IMR-90 (cell line): Measurements from ENCODE around the gene RPTOR. TPM values are rescaled to one million over a fixed set of nuclear protein-coding genes. Genes with fewer than 3 reads are reported as not detected.

ENCODE experiments used
- ATAC-seq: fragments of 200-7000 bp; cut with Tn5 transposase; 2 replicates; pipeline ENCODE4 v1.9.1; 2020; ENCODE audit warnings: low read depth, mild to moderate bottlenecking, moderate library complexity
- BruUV-seq: library from RNA; stranded (reverse); fragments of 400-500 nt; replicated peaks from 2 replicates; lab custom pipeline; 2021; lab: Mats Ljungman, UMichigan
- CTCF ChIA-PET: fragments of 300-600 bp; formaldehyde crosslinking; extraction: SDS; loops from one replicate; lab custom pipeline; 2021; ENCODE audit warnings: antibody characterized with exemption; lab: Yijun Ruan, JAX
- POLR2A ChIA-PET: fragments of 300-600 bp; sonication (Branson Sonifier 250); formaldehyde crosslinking; loops from one replicate; lab custom pipeline; 2022; ENCODE audit warnings: antibody characterized with exemption; ENCODE audit not compliant: unreplicated experiment; lab: Charles Lee
- DNase-seq: peaks from one replicate; pipeline ENCODE4 v3.0.0; 2013
- H2AFZ ChIP-seq: replicated peaks from 2 replicates; pipeline ENCODE3; 2013; ENCODE audit warnings: low read length, mild to moderate bottlenecking; ENCODE audit not compliant: poor library complexity
- H2AK5ac ChIP-seq: 2 replicates; pipeline ENCODE4 v1.6.1; 2013; ENCODE audit warnings: low read depth, low read length, inconsistent platforms
- H2AK9ac ChIP-seq: replicated peaks from 2 replicates; pipeline ENCODE3; 2013; ENCODE audit warnings: mild to moderate bottlenecking, low read depth, low read length, moderate library complexity; ENCODE audit not compliant: poor library complexity
- H2BK120ac ChIP-seq: 2 replicates; pipeline ENCODE4 v1.6.1; 2013; ENCODE audit warnings: low read depth, low read length, inconsistent platforms
- H2BK15ac ChIP-seq: 3 replicates; pipeline ENCODE4 v1.6.1; 2013; ENCODE audit warnings: low read depth, low read length, inconsistent platforms
- H2BK20ac ChIP-seq: 2 replicates; pipeline ENCODE4 v1.6.1; 2013; ENCODE audit warnings: low read depth, mild to moderate bottlenecking, inconsistent platforms, low read length, moderate library complexity
- H2BK5ac ChIP-seq: 2 replicates; pipeline ENCODE4 v1.6.1; 2013; ENCODE audit warnings: mild to moderate bottlenecking, low read depth, low read length, inconsistent platforms; ENCODE audit not compliant: poor library complexity, severe bottlenecking
- H3K14ac ChIP-seq: replicated peaks from 2 replicates; pipeline ENCODE4 v1.6.1; 2013; ENCODE audit warnings: low read depth, low read length, inconsistent platforms
- H3K18ac ChIP-seq: 2 replicates; pipeline ENCODE4 v1.6.1; 2013; ENCODE audit warnings: low read depth, low read length, control low read depth
- H3K23ac ChIP-seq: 2 replicates; pipeline ENCODE4 v1.6.1; 2013; ENCODE audit warnings: low read depth, low read length, inconsistent platforms
- H3K27ac ChIP-seq: 2 replicates; pipeline ENCODE4 v1.5.1; 2013; ENCODE audit warnings: mild to moderate bottlenecking, control low read depth, low read length; ENCODE audit not compliant: insufficient read depth
- H3K27me3 ChIP-seq: 2 replicates; pipeline ENCODE4 v1.6.1; 2013; ENCODE audit warnings: low read length; ENCODE audit not compliant: control insufficient read depth, insufficient read depth
- H3K36me3 ChIP-seq: 2 replicates; pipeline ENCODE4 v1.6.1; 2013; ENCODE audit warnings: low read length, mixed read lengths; ENCODE audit not compliant: control insufficient read depth, insufficient read depth
- H3K4ac ChIP-seq: 2 replicates; pipeline ENCODE4 v1.6.1; 2013; ENCODE audit warnings: low read depth, low read length, inconsistent platforms
- H3K4me1 ChIP-seq: 2 replicates; pipeline ENCODE4 v1.6.1; 2013; ENCODE audit warnings: low read length, mixed read lengths; ENCODE audit not compliant: control insufficient read depth, insufficient read depth
- H3K4me2 ChIP-seq: 2 replicates; pipeline ENCODE4 v1.6.1; 2013; ENCODE audit warnings: low read depth, mild to moderate bottlenecking, control low read depth, low read length, moderate library complexity
- H3K4me3 ChIP-seq: 2 replicates; pipeline ENCODE4 v1.5.1; 2013; ENCODE audit warnings: low read depth, mild to moderate bottlenecking, control low read depth, low read length, moderate library complexity; ENCODE audit not compliant: insufficient read depth
- H3K56ac ChIP-seq: 2 replicates; pipeline ENCODE4 v1.6.1; 2013; ENCODE audit warnings: low read length, inconsistent platforms; ENCODE audit not compliant: insufficient read depth; ENCODE audit errors: extremely low read depth
- H3K79me1 ChIP-seq, 2 experiments: 2 replicates each; pipeline ENCODE4 v1.6.1; 2013; ENCODE audit warnings: low read length in 2 of 2, inconsistent platforms in 1 of 2, low read depth in 1 of 2
- H3K9ac ChIP-seq: 2 replicates; pipeline ENCODE4 v1.6.1; 2013; ENCODE audit warnings: low read depth, low read length, control low read depth
- H3K9me1 ChIP-seq: 2 replicates; pipeline ENCODE4 v1.6.1; 2013; ENCODE audit warnings: low read length, inconsistent platforms; ENCODE audit not compliant: insufficient read depth
- H3K9me3 ChIP-seq: 2 replicates; pipeline ENCODE4 v1.6.1; 2013; ENCODE audit warnings: low read length; ENCODE audit not compliant: control insufficient read depth, insufficient read depth
- H4K20me1 ChIP-seq: 2 replicates; pipeline ENCODE4 v1.6.1; 2013; ENCODE audit warnings: low read length, inconsistent platforms; ENCODE audit not compliant: insufficient read depth
- H4K5ac ChIP-seq: 2 replicates; pipeline ENCODE4 v1.6.1; 2013; ENCODE audit warnings: mild to moderate bottlenecking, low read depth, low read length, control low read depth
- H4K8ac ChIP-seq, 2 experiments: 2 replicates each; pipeline ENCODE4 v1.6.1; 2013; ENCODE audit warnings: low read depth in 2 of 2, low read length in 2 of 2, control low read depth in 1 of 2, inconsistent platforms in 1 of 2
- H4K91ac ChIP-seq: 2 replicates; pipeline ENCODE4 v1.6.1; 2013; ENCODE audit warnings: low read depth, low read length, inconsistent platforms; ENCODE audit not compliant: insufficient read depth
- BHLHE40 ChIP-seq: fragments of 150-350 bp; IDR thresholded peaks from 2 replicates; pipeline ENCODE4 v1.6.1; 2016; ENCODE audit warnings: mild to moderate bottlenecking, low read depth, low read length
- CEBPB ChIP-seq: IDR thresholded peaks from 2 replicates; pipeline ENCODE4 v1.6.1; 2012; ENCODE audit warnings: low read depth, low read length, improper control_type of control experiment
- CHD1 ChIP-seq: IDR thresholded peaks from 2 replicates; pipeline ENCODE4 v1.6.1; 2012; ENCODE audit warnings: low read depth, low read length, improper control_type of control experiment
- CTCF ChIP-seq: conservative IDR thresholded peaks from 2 replicates; pipeline ENCODE4 v1.5.1; 2012; ENCODE audit warnings: mild to moderate bottlenecking, low read depth, low read length, improper control_type of control experiment
- ELK1 ChIP-seq: fragments of 150-350 bp; IDR thresholded peaks from 2 replicates; pipeline ENCODE4 v1.6.1; 2016; ENCODE audit warnings: low read depth, mild to moderate bottlenecking, low read length, moderate library complexity, borderline replicate concordance
- FOS ChIP-seq: fragments of 150-350 bp; IDR thresholded peaks from 2 replicates; pipeline ENCODE4 v1.6.1; 2016; ENCODE audit warnings: low read depth, low read length
- MAFK ChIP-seq: IDR thresholded peaks from 2 replicates; pipeline ENCODE4 v1.6.1; 2012; ENCODE audit warnings: low read depth, low read length, improper control_type of control experiment
- MAZ ChIP-seq: IDR thresholded peaks from 2 replicates; pipeline ENCODE4 v1.6.1; 2012; ENCODE audit warnings: low read depth, mild to moderate bottlenecking, low read length, improper control_type of control experiment, moderate library complexity, borderline replicate concordance
- MXI1 ChIP-seq: IDR thresholded peaks from 2 replicates; pipeline ENCODE4 v1.6.1; 2012; ENCODE audit warnings: low read depth, mild to moderate bottlenecking, low read length, moderate library complexity, borderline replicate concordance
- NFE2L2 ChIP-seq: fragments of 150-350 bp; IDR thresholded peaks from 2 replicates; pipeline ENCODE4 v1.6.1; 2016; ENCODE audit warnings: low read depth, mild to moderate bottlenecking, low read length
- POLR2A ChIP-seq: IDR thresholded peaks from 2 replicates; pipeline ENCODE4 v1.6.1; 2012; ENCODE audit warnings: mild to moderate bottlenecking, low read depth, low read length
- RAD21 ChIP-seq: IDR thresholded peaks from 2 replicates; pipeline ENCODE4 v1.6.1; 2012; ENCODE audit warnings: low read length, improper control_type of control experiment
- RCOR1 ChIP-seq: IDR thresholded peaks from 2 replicates; pipeline ENCODE4 v1.6.1; 2012; ENCODE audit warnings: mild to moderate bottlenecking, low read length, improper control_type of control experiment; ENCODE audit not compliant: insufficient replicate concordance
- USF2 ChIP-seq: fragments of 150-350 bp; IDR thresholded peaks from 2 replicates; pipeline ENCODE4 v1.6.1; 2017; ENCODE audit warnings: mild to moderate bottlenecking, antibody characterized with exemption, low read length, low read depth
- WGBS, 2 experiments: methylation state at CpG; one replicate each; pipeline versions ENCODE4 v1.1.5 to v1.1.7; 2013; ENCODE audit warnings: missing lambda C conversion rate in 2 of 2; ENCODE audit not compliant: insufficient read length in 1 of 2; ENCODE audit errors: extremely low coverage in 2 of 2; 5-methylcytosine and 5-hydroxymethylcytosine counted together
- dilution Hi-C: fragments of 300-500 bp; cut with HindIII; formaldehyde crosslinking; loops from one replicate; pipeline ENCODE4 v1.14.3; 2018; ENCODE audit warnings: low sequenced_read_pairs; ENCODE audit not compliant: unreplicated experiment
- in situ Hi-C: fragments of 300-500 bp; cut with MboI; formaldehyde crosslinking; loops from 3 replicates; pipeline ENCODE4 v1.14.3; 2019; ENCODE audit warnings: low sequenced_read_pairs, inconsistent platforms, mixed read lengths
- intact Hi-C: fragments of 100-400 bp; cut with micrococcal nuclease; formaldehyde crosslinking; loops from 2 replicates; pipeline ENCODE4 v1.10.0; 2022
- polyA plus RNA-seq, 3 experiments: library from polyadenylated mRNA; depleted of rRNA; stranded (reverse); fragments of >200 nt; gene quantifications; 2 replicates each; pipeline ENCODE4 v1.2.3, GENCODE V29; 2012; ENCODE audit warnings: low replicate concordance in 1 of 3
- total RNA-seq: library from RNA; depleted of rRNA; stranded (reverse); fragments of >200 nt; gene quantifications from 2 replicates; pipeline ENCODE4 v1.2.3, GENCODE V29; 2012

Gene RPTOR
- total and polyA plus RNA-seq, 2 of the 4 experiments (the other 2 are of a cell fraction) = 10.8 to 14.7 TPM

GRCh38 chr17:80939151-80940145, 394.8 kb downstream of the RPTOR start:
- Histone ChIP-seq H3K27ac (no peak overlapping the region), H4K91ac (no peak overlapping the region), H2BK15ac (no peak overlapping the region), H2BK20ac (no peak overlapping the region), H2BK120ac (no peak overlapping the region), H3K4me2 (no peak overlapping the region), H3K9ac (no peak overlapping the region), H4K5ac (no peak overlapping the region), H3K14ac (no peak overlapping the region), H3K18ac (no peak overlapping the region), H3K79me1 (no peaks in the 10 kb centered on the region; a peak in 1 of 4 replicates), H2BK5ac (no peak overlapping the region), H3K4me3 (no peak overlapping the region), H3K4me1 (peaks cover 11% of the 10 kb centered on the region), H4K20me1 (no peaks in the 10 kb centered on the region), H3K23ac (no peak overlapping the region), H3K9me3 (no peaks in the 10 kb centered on the region), H3K4ac (no peak overlapping the region), H3K27me3 (no peaks in the 10 kb centered on the region), H4K8ac (no peak overlapping the region), H3K36me3 (peaks cover 2% of the 10 kb centered on the region; the same call in 1 of the 2 replicates), H3K56ac (no peak overlapping the region), H2AFZ (no peak overlapping the region), H2AK9ac (no peak overlapping the region), H3K9me1 (peaks cover 8% of the 10 kb centered on the region; the same call in 1 of the 2 replicates), H2AK5ac (no peak overlapping the region)
- POLR2A ChIA-PET = no interaction called here
- WGBS, 2 experiments = 96% methylated on average over 9 of the region's 27 CpGs; no CpG with 5 or more reads in 1 of the 2 experiments
- intact Hi-C loops (no loop called here), in situ Hi-C loops (no loop called here), dilution Hi-C loops (no loop called here)
- BruUV-seq = no TSS peak
- ATAC-seq = no peak
- CTCF ChIA-PET = no interaction called here
- no peak for DNase-seq
- TF ChIP-seq ELK1 = no peak
- no peak for TF ChIP-seq BHLHE40
- no peak for TF ChIP-seq FOS
- TF ChIP-seq MAZ = no peak
- TF ChIP-seq CTCF = no peak
- TF ChIP-seq USF2 = no peak
- no peak for TF ChIP-seq MXI1
- TF ChIP-seq RCOR1 = no peak
- TF ChIP-seq CHD1 = no peak
- TF ChIP-seq POLR2A = no peak
- TF ChIP-seq NFE2L2 = no peak
- TF ChIP-seq MAFK = no peak
- TF ChIP-seq CEBPB = no peak
- no peak for TF ChIP-seq RAD21
